ENCODE measurements around the gene MELTF. TPM values are rescaled to one million over a fixed set of nuclear protein-coding genes. Genes with fewer than 3 reads are reported as not detected.

The MELTF gene
- polyA plus RNA-seq, 2 of the 4 experiments (the other 2 are of a cell fraction) = 10.5 to 23.4 TPM

- no peaks in the 10 kb centered on the region for H3K9me3 ChIP-seq
- no peak overlapping the region for H3K4me2 ChIP-seq
- POLR2A ChIA-PET = no interaction called here
- ATAC-seq = no peak
- CTCF ChIA-PET = interaction anchor here (1.0 to 8.5 kb wide), 3 partner anchors 14 to 507 kb away, joined by 3 to 49 read pairs (median 4); partner anchors contain the start of gene MELTF
- H3K27ac ChIP-seq = no peak overlapping the region
- TF ChIP-seq PHF8 (IDR thresholded peaks at IDR 0.05; ENCODE audit: borderline replicate concordance, low read depth) = no peak
- TF ChIP-seq BHLHE40 (IDR thresholded peaks at IDR 0.05; ENCODE audit: low read depth, low read length) = no peak
- no peak for TF ChIP-seq NPAS2 (CRISPR knock-in tag; IDR thresholded peaks at IDR 0.05; ENCODE audit: borderline replicate concordance)
- no peak for TF ChIP-seq JUNB (IDR thresholded peaks at IDR 0.05)
- no peak for TF ChIP-seq ZC3H11A (IDR thresholded peaks at IDR 0.05)
- TF ChIP-seq GATA3 (IDR thresholded peaks at IDR 0.05; ENCODE audit: borderline replicate concordance) = no peak
- TF ChIP-seq RNF2 (IDR thresholded peaks at IDR 0.05; ENCODE audit: borderline replicate concordance, low read depth) = no peak
- no peak for TF ChIP-seq TP53 (CRISPR knock-in tag; IDR thresholded peaks at IDR 0.05)
- TF ChIP-seq FOSB (CRISPR knock-in tag; IDR thresholded peaks at IDR 0.05) = no peak
- DNase-seq (ENCODE audit: low read depth in 1 of 2, low spot score in 1 of 2) = no peak
- no peak for FAIRE-seq
- H3K4me3 ChIP-seq = no peak overlapping the region
- 92% methylated on average over 13 of the region's 20 CpGs for WGBS (ENCODE audit: missing lambda C conversion rate)
- H3K4me1 ChIP-seq = no peaks in the 10 kb centered on the region
Measured at GRCh38 chr3:197009532-197010019, 20.0 kb downstream of the MELTF start.

DNA sequence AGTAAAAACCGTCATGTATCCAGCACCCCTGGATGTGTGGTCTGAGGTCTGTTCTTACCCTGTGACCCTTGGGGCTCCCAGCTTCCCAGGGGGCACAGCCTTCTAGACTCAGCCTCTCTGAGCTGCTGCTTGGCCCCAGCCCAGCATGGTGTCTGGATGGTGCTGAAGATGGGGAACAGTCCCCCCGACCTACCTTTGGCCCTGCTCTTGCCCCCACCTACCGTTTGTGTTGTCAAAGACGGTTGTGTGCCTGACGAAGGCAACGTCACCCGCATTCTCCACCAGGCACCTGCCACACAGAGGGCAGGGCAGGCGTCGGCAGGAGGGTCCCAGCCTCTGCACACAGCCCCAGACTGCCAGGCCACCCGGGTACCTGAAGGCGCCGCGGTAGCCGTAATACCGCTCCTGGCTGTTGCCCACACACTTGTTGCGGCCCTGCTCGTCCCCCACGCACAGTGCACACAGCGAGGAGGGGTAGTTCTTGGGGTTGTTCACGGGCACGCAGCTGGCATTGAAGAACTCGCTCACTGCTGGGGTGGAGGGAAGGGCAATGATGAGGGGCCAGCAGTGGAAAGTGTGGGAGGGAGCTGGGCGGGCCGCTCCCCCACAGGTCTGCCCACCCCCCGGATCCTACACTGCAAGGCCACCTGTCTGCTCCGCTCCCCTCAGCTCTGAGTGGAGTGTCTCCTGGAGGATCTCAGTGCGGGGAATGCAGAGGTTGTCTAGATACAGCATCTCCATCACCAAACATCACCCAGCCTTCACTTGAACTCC, 21.0 kb downstream of the MELTF start:
- ChIA-PET POLR2A (no interaction called here), CTCF (interaction anchor here (0.9 to 8.5 kb wide), 3 partner anchors 14 to 178 kb away, joined by 3 to 49 read pairs (median 4); partner anchors contain the start of gene MELTF)
- no peak overlapping the region for H3K4me3 ChIP-seq
- no peak; a peak in 1 of 6 replicates for ATAC-seq
- TF ChIP-seq, protein P1, sequence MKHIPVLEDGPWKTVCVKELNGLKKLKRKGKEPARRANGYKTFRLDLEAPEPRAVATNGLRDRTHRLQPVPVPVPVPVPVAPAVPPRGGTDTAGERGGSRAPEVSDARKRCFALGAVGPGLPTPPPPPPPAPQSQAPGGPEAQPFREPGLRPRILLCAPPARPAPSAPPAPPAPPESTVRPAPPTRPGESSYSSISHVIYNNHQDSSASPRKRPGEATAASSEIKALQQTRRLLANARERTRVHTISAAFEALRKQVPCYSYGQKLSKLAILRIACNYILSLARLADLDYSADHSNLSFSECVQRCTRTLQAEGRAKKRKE (CRISPR knock-in tag; IDR thresholded peaks at IDR 0.05; ENCODE audit: low read depth) = no peak
- TF ChIP-seq, protein P2, sequence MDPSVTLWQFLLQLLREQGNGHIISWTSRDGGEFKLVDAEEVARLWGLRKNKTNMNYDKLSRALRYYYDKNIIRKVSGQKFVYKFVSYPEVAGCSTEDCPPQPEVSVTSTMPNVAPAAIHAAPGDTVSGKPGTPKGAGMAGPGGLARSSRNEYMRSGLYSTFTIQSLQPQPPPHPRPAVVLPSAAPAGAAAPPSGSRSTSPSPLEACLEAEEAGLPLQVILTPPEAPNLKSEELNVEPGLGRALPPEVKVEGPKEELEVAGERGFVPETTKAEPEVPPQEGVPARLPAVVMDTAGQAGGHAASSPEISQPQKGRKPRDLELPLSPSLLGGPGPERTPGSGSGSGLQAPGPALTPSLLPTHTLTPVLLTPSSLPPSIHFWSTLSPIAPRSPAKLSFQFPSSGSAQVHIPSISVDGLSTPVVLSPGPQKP (IDR thresholded peaks at IDR 0.05; ENCODE audit: low read depth, low read length) = no peak
- TF ChIP-seq TP53 (CRISPR knock-in tag; IDR thresholded peaks at IDR 0.05) (no peak), NFE2L2 (conservative IDR thresholded peaks at IDR 0.05; ENCODE audit: low read length) (no peak), CHD4 (IDR thresholded peaks at IDR 0.05; ENCODE audit: borderline replicate concordance) (no peak), FOXS1 (CRISPR knock-in tag; IDR thresholded peaks at IDR 0.05) (no peak), ZSCAN20 (CRISPR knock-in tag; IDR thresholded peaks at IDR 0.05) (no peak), RARB (CRISPR knock-in tag; IDR thresholded peaks at IDR 0.05) (no peak), CBX2 (IDR thresholded peaks at IDR 0.05; ENCODE audit: borderline replicate concordance, low read depth) (no peak), JUNB (IDR thresholded peaks at IDR 0.05) (no peak), MAFK (IDR thresholded peaks at IDR 0.05; ENCODE audit: partially characterized antibody) (no peak)
- peaks cover 5% of the 10 kb centered on the region for H3K4me1 ChIP-seq
- DNase-seq (ENCODE audit: low read depth in 1 of 2, low spot score in 1 of 2) = no peak
- FAIRE-seq = no peak
- no peak overlapping the region for H3K27ac ChIP-seq
- H3K9me3 ChIP-seq = no peaks in the 10 kb centered on the region
- no peak overlapping the region for H3K4me2 ChIP-seq
- 86% methylated on average over 18 of the region's 27 CpGs for WGBS (ENCODE audit: missing lambda C conversion rate)

DNA sequence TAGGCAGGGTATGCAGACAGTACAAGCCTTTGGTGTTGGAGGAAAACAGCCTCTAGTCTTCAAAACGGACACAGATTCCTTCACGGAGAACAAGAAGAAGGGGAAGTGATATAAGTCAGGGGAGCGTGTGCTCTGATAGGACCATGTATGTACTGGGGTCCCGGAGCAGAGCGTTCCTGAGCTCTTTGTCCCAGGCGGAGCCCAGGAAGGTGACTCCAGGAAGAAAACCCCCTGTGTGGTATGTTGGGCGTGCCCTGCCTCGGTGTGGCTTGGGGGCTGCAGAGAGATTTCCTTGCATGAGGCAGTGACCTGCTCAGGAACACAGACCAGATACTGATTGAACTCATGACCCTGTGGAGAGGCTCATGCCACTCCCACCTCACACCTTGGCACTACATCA, 21.7 kb downstream of the MELTF start:
- 90% methylated on average over 8 of the region's 8 CpGs for WGBS (ENCODE audit: missing lambda C conversion rate)
- no peak for FAIRE-seq

More for the DNA sequence above, 21.7 kb downstream of the MELTF start:
- Histone ChIP-seq H3K4me3 (no peak overlapping the region), H3K4me2 (no peak overlapping the region), H3K4me1 (peaks cover 7% of the 10 kb centered on the region), H3K27ac (no peak overlapping the region), H3K9me3 (no peaks in the 10 kb centered on the region)
- POLR2A ChIA-PET = no interaction called here
- TF ChIP-seq SREBF2 (IDR thresholded peaks at IDR 0.05) (no peak), POLR2A (IDR thresholded peaks at IDR 0.05; ENCODE audit: low read length) (no peak)
- DNase-seq (ENCODE audit: low read depth in 1 of 2, low spot score in 1 of 2) = no peak
- CTCF ChIA-PET = interaction anchor here (0.8 to 8.5 kb wide), 2 partner anchors 21 to 179 kb away, joined by 3 to 49 read pairs; partner anchors contain the start of gene MELTF
- ATAC-seq = no peak

All from A549 (cell line).